ENCODE measurements around the gene GNAT1. TPM values are rescaled to one million over a fixed set of nuclear protein-coding genes. Genes with fewer than 3 reads are reported as not detected.

Gene GNAT1
- not detected for total RNA-seq

GRCh38 chr3:50190936-50191660 lies at the start of gene GNAT1:
TSS of gene GNAT1 (plus strand) at chr3:50191610. CDS start at chr3:50191726, 116 bp downstream.
- Mint-ChIP-seq H3K27me3 (ENCODE audit: low read depth) (peaks cover 8% of the 10 kb centered on the region), H3K4me3 (no peak within 1 kb of the TSS), H3K4me1 (ENCODE audit: low read depth) (peaks cover 15% of the 10 kb centered on the region), H3K27ac (no peak within 1 kb of the TSS), H3K36me3 (ENCODE audit: low read depth) (no peaks in the 10 kb centered on the region), H3K9me3 (no peaks in the 10 kb centered on the region)
- DNase-seq, result no peak
- CTCF ChIA-PET, result interaction anchor here (0.6 to 8.1 kb wide), 10 partner anchors 27 to 350 kb away, joined by 3 to 151 read pairs (median 4); no protein-coding TSS in a partner anchor
- intact Hi-C loops (cut with micrococcal nuclease), result loop anchor here (5.0 kb wide), 1 partner anchor 131 kb away; the partner anchor contains the start of gene HYAL2

DNA sequence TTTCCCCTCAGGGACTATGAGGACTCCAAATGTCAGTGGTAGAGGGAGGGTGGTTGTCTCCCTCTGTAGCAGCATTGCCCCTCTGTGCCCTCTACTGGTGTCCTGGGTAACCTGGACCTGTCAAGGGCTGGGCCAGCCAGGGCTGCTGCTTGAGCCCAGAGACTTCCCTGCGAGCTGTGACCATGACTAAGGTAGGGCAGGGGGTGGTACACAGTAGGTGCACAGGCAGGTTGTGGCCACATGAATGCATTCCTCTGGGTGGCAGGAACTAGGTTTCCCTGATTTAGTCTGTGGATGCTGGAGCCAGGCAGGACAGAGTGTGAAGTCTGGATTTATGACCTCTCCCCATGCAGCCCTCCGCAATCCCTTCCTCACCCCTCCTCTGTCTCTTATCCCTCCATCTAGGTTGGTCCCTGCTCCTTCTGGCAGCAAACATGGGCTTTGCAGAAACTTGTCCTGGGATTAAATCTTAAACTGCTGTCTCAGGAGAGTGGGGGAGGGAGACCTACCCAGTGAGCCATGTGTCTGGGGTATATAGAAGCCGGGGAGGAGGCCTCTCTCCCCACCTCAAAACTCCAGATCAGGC lies 45.0 kb upstream of the GNAT1 start:
- Mint-ChIP-seq H3K27ac (no peak overlapping the region), H3K27me3 (ENCODE audit: low read depth) (no peaks in the 10 kb centered on the region), H3K9me3 (no peaks in the 10 kb centered on the region)

DNA sequence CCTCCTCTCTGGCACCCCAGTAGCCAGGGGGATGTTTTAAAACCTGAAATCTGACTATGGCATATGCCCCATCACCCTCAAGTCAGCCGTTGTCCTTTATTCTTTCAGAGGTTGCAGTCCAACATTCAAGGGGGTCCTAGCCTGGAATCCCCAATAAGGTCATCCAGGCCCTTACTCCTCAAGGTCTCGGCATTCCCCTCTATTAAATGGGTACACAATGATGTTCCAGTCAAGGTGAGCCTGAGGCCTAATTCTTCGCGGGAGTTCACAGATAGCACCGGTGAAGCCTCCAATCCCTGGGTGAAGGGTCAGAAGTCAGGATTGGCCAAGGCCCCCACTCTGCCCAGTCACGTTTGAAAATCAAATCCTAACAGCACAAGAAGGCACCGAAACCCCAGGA lies 44.4 kb upstream of the GNAT1 start:
- no peak for DNase-seq
- intact Hi-C loops (cut with micrococcal nuclease), result no loop called here
- Mint-ChIP-seq H3K27ac (no peak overlapping the region), H3K4me3 (no peak overlapping the region), H3K9me3 (no peaks in the 10 kb centered on the region), H3K36me3 (ENCODE audit: low read depth) (no peaks in the 10 kb centered on the region), H3K27me3 (ENCODE audit: low read depth) (no peaks in the 10 kb centered on the region), H3K4me1 (ENCODE audit: low read depth) (no peaks in the 10 kb centered on the region)
- CTCF ChIA-PET, result interaction anchor here (1.7 kb wide), 1 partner anchor 25 kb away, joined by 3 read pairs; no protein-coding TSS in a partner anchor

More for the DNA sequence above, 45.0 kb upstream of the GNAT1 start:
- no peak for DNase-seq
- no peak overlapping the region for H3K4me3 Mint-ChIP-seq
- no peaks in the 10 kb centered on the region for H3K36me3 Mint-ChIP-seq (ENCODE audit: low read depth)
- intact Hi-C loops (cut with micrococcal nuclease), result no loop called here
- CTCF ChIA-PET, result no interaction called here
- H3K4me1 Mint-ChIP-seq (ENCODE audit: low read depth), result no peaks in the 10 kb centered on the region

DNA sequence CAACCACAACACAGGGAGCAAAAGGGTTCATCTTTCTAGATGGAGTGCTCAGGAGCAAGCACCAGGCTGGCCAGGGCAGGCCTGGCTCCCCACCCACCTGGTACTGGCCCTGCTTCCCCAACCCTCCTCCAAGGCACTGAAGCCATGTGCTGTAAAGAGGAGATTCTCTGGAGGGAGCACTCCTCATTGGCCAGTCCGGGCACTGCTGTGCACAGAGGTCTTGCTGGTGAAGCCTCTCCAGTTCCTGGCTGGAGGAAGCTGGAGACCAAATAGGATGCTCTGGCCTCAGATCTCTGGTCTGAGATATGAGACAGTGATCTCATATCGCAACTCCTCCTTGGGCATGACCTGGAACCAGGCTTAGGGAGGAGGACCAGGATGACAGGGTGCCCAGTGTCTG lies 44.0 kb upstream of the GNAT1 start:
- DNase-seq, result no peak
- H3K36me3 Mint-ChIP-seq (ENCODE audit: low read depth), result no peaks in the 10 kb centered on the region
- no peak overlapping the region for H3K27ac Mint-ChIP-seq
- H3K4me3 Mint-ChIP-seq, result no peak overlapping the region
- H3K9me3 Mint-ChIP-seq, result no peaks in the 10 kb centered on the region
- H3K27me3 Mint-ChIP-seq (ENCODE audit: low read depth), result no peaks in the 10 kb centered on the region
- no peaks in the 10 kb centered on the region for H3K4me1 Mint-ChIP-seq (ENCODE audit: low read depth)
- intact Hi-C loops (cut with micrococcal nuclease), result no loop called here
- CTCF ChIA-PET, result interaction anchor here (1.7 kb wide), 1 partner anchor 25 kb away, joined by 3 read pairs; no protein-coding TSS in a partner anchor

GRCh38 chr3:50147861-50148260 lies 43.5 kb upstream of the GNAT1 start:
- no peaks in the 10 kb centered on the region for H3K9me3 Mint-ChIP-seq
- intact Hi-C loops (cut with micrococcal nuclease), result no loop called here
- no peaks in the 10 kb centered on the region for H3K36me3 Mint-ChIP-seq (ENCODE audit: low read depth)
- H3K27ac Mint-ChIP-seq, result no peak overlapping the region
- no peaks in the 10 kb centered on the region for H3K27me3 Mint-ChIP-seq (ENCODE audit: low read depth)
- no peak for DNase-seq
- H3K4me3 Mint-ChIP-seq, result no peak overlapping the region
- H3K4me1 Mint-ChIP-seq (ENCODE audit: low read depth), result no peaks in the 10 kb centered on the region
- CTCF ChIA-PET, result interaction anchor here (1.7 kb wide), 1 partner anchor 26 kb away, joined by 3 read pairs; no protein-coding TSS in a partner anchor

GRCh38 chr3:50150404-50150750 lies 41.0 kb upstream of the GNAT1 start:
- DNase-seq, result no peak
- intact Hi-C loops (cut with micrococcal nuclease), result no loop called here
- no peak overlapping the region for H3K4me3 Mint-ChIP-seq
- H3K4me1 Mint-ChIP-seq (ENCODE audit: low read depth), result peaks cover 2% of the 10 kb centered on the region
- CTCF ChIA-PET, result no interaction called here
- no peaks in the 10 kb centered on the region for H3K9me3 Mint-ChIP-seq
- no peak overlapping the region for H3K27ac Mint-ChIP-seq
- H3K27me3 Mint-ChIP-seq (ENCODE audit: low read depth), result peaks cover 10% of the 10 kb centered on the region
- no peaks in the 10 kb centered on the region for H3K36me3 Mint-ChIP-seq (ENCODE audit: low read depth)

GRCh38 chr3:50150863-50151686 lies 40.3 kb upstream of the GNAT1 start:
- no peak for DNase-seq
- H3K4me1 Mint-ChIP-seq (ENCODE audit: low read depth), result peaks cover 6% of the 10 kb centered on the region
- intact Hi-C loops (cut with micrococcal nuclease), result no loop called here
- H3K27me3 Mint-ChIP-seq (ENCODE audit: low read depth), result peaks cover 15% of the 10 kb centered on the region
- no peak overlapping the region for H3K4me3 Mint-ChIP-seq
- CTCF ChIA-PET, result no interaction called here
- no peaks in the 10 kb centered on the region for H3K36me3 Mint-ChIP-seq (ENCODE audit: low read depth)
- no peak overlapping the region for H3K27ac Mint-ChIP-seq
- H3K9me3 Mint-ChIP-seq, result no peaks in the 10 kb centered on the region

GRCh38 chr3:50151728-50152127 lies 39.7 kb upstream of the GNAT1 start:
- H3K27ac Mint-ChIP-seq, result no peak overlapping the region
- CTCF ChIA-PET, result no interaction called here
- H3K4me3 Mint-ChIP-seq, result no peak overlapping the region
- peaks cover 22% of the 10 kb centered on the region for H3K27me3 Mint-ChIP-seq (ENCODE audit: low read depth)
- peaks cover 6% of the 10 kb centered on the region for H3K4me1 Mint-ChIP-seq (ENCODE audit: low read depth)
- DNase-seq, result no peak
- H3K9me3 Mint-ChIP-seq, result no peaks in the 10 kb centered on the region
- no peaks in the 10 kb centered on the region for H3K36me3 Mint-ChIP-seq (ENCODE audit: low read depth)
- intact Hi-C loops (cut with micrococcal nuclease), result no loop called here

- peaks cover 6% of the 10 kb centered on the region for H3K4me1 Mint-ChIP-seq (ENCODE audit: low read depth)
- CTCF ChIA-PET, result interaction anchor here (1.7 kb wide), 1 partner anchor 39 kb away, joined by 4 read pairs; no protein-coding TSS in a partner anchor
- no peak for DNase-seq
- H3K27me3 Mint-ChIP-seq (ENCODE audit: low read depth), result peaks cover 26% of the 10 kb centered on the region
- H3K36me3 Mint-ChIP-seq (ENCODE audit: low read depth), result no peaks in the 10 kb centered on the region
- H3K27ac Mint-ChIP-seq, result no peak overlapping the region
- no peaks in the 10 kb centered on the region for H3K9me3 Mint-ChIP-seq
- intact Hi-C loops (cut with micrococcal nuclease), result loop anchor here (2.0 kb wide), 1 partner anchor 39 kb away; no protein-coding TSS in a partner anchor
- H3K4me3 Mint-ChIP-seq, result peak overlapping the region; percentile 65
Observed at GRCh38 chr3:50153782-50154475, 37.5 kb upstream of the GNAT1 start.

- Mint-ChIP-seq H3K27me3 (ENCODE audit: low read depth) (peaks cover 26% of the 10 kb centered on the region), H3K36me3 (ENCODE audit: low read depth) (no peaks in the 10 kb centered on the region), H3K4me1 (ENCODE audit: low read depth) (peaks cover 6% of the 10 kb centered on the region), H3K27ac (no peak overlapping the region), H3K9me3 (no peaks in the 10 kb centered on the region), H3K4me3 (peak overlapping the region; percentile 65)
- CTCF ChIA-PET, result no interaction called here
- intact Hi-C loops (cut with micrococcal nuclease), result loop anchor here (2.0 kb wide), 1 partner anchor 38 kb away; no protein-coding TSS in a partner anchor
- DNase-seq, result no peak
Observed at GRCh38 chr3:50154476-50154839, 37.0 kb upstream of the GNAT1 start.

- Mint-ChIP-seq H3K36me3 (ENCODE audit: low read depth) (no peaks in the 10 kb centered on the region), H3K4me3 (peak within 1 kb of the TSS; percentile 65), H3K9me3 (no peaks in the 10 kb centered on the region), H3K27me3 (ENCODE audit: low read depth) (peaks cover 26% of the 10 kb centered on the region), H3K27ac (no peak within 1 kb of the TSS), H3K4me1 (ENCODE audit: low read depth) (peaks cover 6% of the 10 kb centered on the region)
- CTCF ChIA-PET, result no interaction called here
- peak; percentile 50 for DNase-seq
- intact Hi-C loops (cut with micrococcal nuclease), result loop anchor here (1.0 to 2.0 kb wide), 2 partner anchors 34 to 38 kb away; no protein-coding TSS in a partner anchor
Observed at GRCh38 chr3:50154840-50155490, 36.4 kb upstream of the GNAT1 start, which contains the start of gene SEMA3F. TSS of gene SEMA3F (plus strand) at chr3:50155324. CDS start at chr3:50159623, 4,299 bp downstream.
